Sciatic nerve (tissue), 2 donors: ENCODE results near the gene CLDN18. TPM values are rescaled to one million over a fixed set of nuclear protein-coding genes. Genes with fewer than 3 reads are reported as not detected.

Source experiments
- ATAC-seq: fragments of 200-7000 bp; cut with Tn5 transposase; one replicate; pipeline ENCODE4 v1.9.1; 2020; ENCODE audit warnings: mild to moderate bottlenecking, moderate library complexity
- DNase-seq: peaks from one replicate; pipeline ENCODE4 v3.0.0-alpha.2; 2020; ENCODE audit warnings: low spot score
- intact Hi-C: fragments of 100-400 bp; cut with DNase I; formaldehyde crosslinking; loops from one replicate; pipeline ENCODE4 v1.14.2; 2022
- total RNA-seq: library from RNA; stranded (reverse); fragmentation: NEBNext Ultra II Directional; extraction: Animal tissue kit (Norgen Biotek cat#: 25700); gene quantifications from one replicate; pipeline ENCODE4 v1.2.1, GENCODE V29; 2021
- donor health status: DM: no; HTN: no; CAD: no.
- donor health status: DM: no; HTN: no; CAD: no.

The CLDN18 gene
- total RNA-seq, 1 donor from 2014 or later: 0.09 TPM

- ATAC-seq: peak; percentile 26
- no peak for DNase-seq
- intact Hi-C loops: no loop called here
Observed at GRCh38 chr3:138051947-138052802, 42.2 kb downstream of the CLDN18 start.

- no peak for DNase-seq
- no peak for ATAC-seq
- intact Hi-C loops: no loop called here
Observed at GRCh38 chr3:138054057-138054456, 44.1 kb downstream of the CLDN18 start.

GRCh38 chr3:138057384-138057783, 47.4 kb downstream of the CLDN18 start:
- intact Hi-C loops: no loop called here
- ATAC-seq (no peak), DNase-seq (no peak)

- intact Hi-C loops: no loop called here
- DNase-seq (no peak), ATAC-seq (peak; percentile 34)
Observed at GRCh38 chr3:138059261-138059660, 49.3 kb downstream of the CLDN18 start.

GRCh38 chr3:138060792-138061191, 50.8 kb downstream of the CLDN18 start:
- intact Hi-C loops: no loop called here
- DNase-seq (no peak), ATAC-seq (no peak)

- no peak for ATAC-seq
- intact Hi-C loops: no loop called here
- no peak for DNase-seq
Observed at GRCh38 chr3:138062037-138062436, 52.1 kb downstream of the CLDN18 start.

- intact Hi-C loops: no loop called here
- no peak for ATAC-seq
- no peak for DNase-seq
Observed at GRCh38 chr3:138062626-138063025, 52.7 kb downstream of the CLDN18 start.

GRCh38 chr3:138063416-138063815, 53.5 kb downstream of the CLDN18 start:
- ATAC-seq (no peak), DNase-seq (no peak)
- intact Hi-C loops: no loop called here

- no peak for ATAC-seq
- intact Hi-C loops: loop anchor here (5.0 kb wide), 1 partner anchor 51 kb away; the partner anchor contains the start of gene DZIP1L
- no peak for DNase-seq
Observed at GRCh38 chr3:138065949-138066348, 56.0 kb downstream of the CLDN18 start.

- intact Hi-C loops: loop anchor here (5.0 kb wide), 1 partner anchor 51 kb away; the partner anchor contains the start of gene DZIP1L
- DNase-seq (no peak), ATAC-seq (no peak)
Observed at GRCh38 chr3:138066383-138066782, 56.4 kb downstream of the CLDN18 start.

- intact Hi-C loops: loop anchor here (5.0 kb wide), 1 partner anchor 50 kb away; the partner anchor contains the start of gene DZIP1L
- DNase-seq (no peak), ATAC-seq (no peak)
Observed at GRCh38 chr3:138066972-138067371, 57.0 kb downstream of the CLDN18 start.

GRCh38 chr3:138068046-138068445, 58.1 kb downstream of the CLDN18 start:
- intact Hi-C loops: loop anchor here (5.0 kb wide), 1 partner anchor 49 kb away; the partner anchor contains the start of gene DZIP1L
- peak; percentile 10 for ATAC-seq

GRCh38 chr3:138068579-138069174, 58.7 kb downstream of the CLDN18 start:
- ATAC-seq (peak; percentile 93), DNase-seq (peak; percentile 89)
- intact Hi-C loops: loop anchor here (5.0 kb wide), 1 partner anchor 49 kb away; the partner anchor contains the start of gene DZIP1L

More at GRCh38 chr3:138068046-138068445, 58.1 kb downstream of the CLDN18 start:
- no peak for DNase-seq

GRCh38 chr3:138070006-138070405, 60.0 kb downstream of the CLDN18 start:
- DNase-seq (no peak), ATAC-seq (no peak)
- intact Hi-C loops: no loop called here

GRCh38 chr3:138072796-138073195, 62.8 kb downstream of the CLDN18 start:
- DNase-seq: no peak

GRCh38 chr3:138078096-138078495, 68.1 kb downstream of the CLDN18 start:
- DNase-seq (no peak), ATAC-seq (no peak)
- intact Hi-C loops: no loop called here

More at GRCh38 chr3:138072796-138073195, 62.8 kb downstream of the CLDN18 start:
- intact Hi-C loops: no loop called here
- no peak for ATAC-seq

GRCh38 chr3:138078901-138079344, 69.0 kb downstream of the CLDN18 start:
- DNase-seq (no peak), ATAC-seq (no peak)
- intact Hi-C loops: no loop called here

- DNase-seq: no peak
- ATAC-seq: no peak
- intact Hi-C loops: no loop called here
Observed at GRCh38 chr3:138079901-138080300, 69.9 kb downstream of the CLDN18 start.

GRCh38 chr3:138081371-138082084, 71.6 kb downstream of the CLDN18 start:
- ATAC-seq (peak; percentile 8), DNase-seq (no peak)
- intact Hi-C loops: no loop called here
